ENCODE data around the gene PALM2AKAP2. TPM values are rescaled to one million over a fixed set of nuclear protein-coding genes. Genes with fewer than 3 reads are reported as not detected.

PALM2AKAP2 gene
- total RNA-seq (2011; cell fraction: chromatin; rRNA removed; ENCODE audit: low replicate concordance), result not detected in 2 replicates
- total RNA-seq (2011; cell fraction: nucleolus; rRNA removed), result not detected in 2 replicates
- not detected in 2 replicates for total RNA-seq (2011; cell fraction: nucleoplasm; rRNA removed)
- total RNA-seq (2014; rRNA removed) (not detected in 2 replicates), total RNA-seq (2014; rRNA removed; fragmentation: Illumina TruSeq; extraction: Trizol) (not detected in 2 replicates), total RNA-seq (2015; rRNA removed; fragmentation: Illumina TruSeq; extraction: Trizol) (not detected in 2 replicates), total RNA-seq (2021) (not detected in 2 replicates), polyA plus RNA-seq (2011; rRNA removed) (not detected in 2 replicates), polyA plus RNA-seq (2014; fragmentation: Illumina TruSeq; extraction: Trizol) (not detected in 2 replicates), polyA plus RNA-seq (2014; fragmentation: Nextera tagmentation; extraction: Ambion mirVana) (not detected), polyA plus RNA-seq (2014; rRNA removed) (not detected in 2 replicates), polyA minus RNA-seq (2011; rRNA and poly(A)+ RNA removed) (not detected in 2 replicates), Bru-seq, nascent RNA (percentile 3 among the genes with signal in this experiment), BruChase-seq, experiment 1, labeled RNA remaining after a 2-hour chase (percentile 2 among the genes with signal in this experiment), BruChase-seq, experiment 2, labeled RNA remaining after a 6-hour chase (percentile 1 among the genes with signal in this experiment)
- polyA plus RNA-seq (2011; cell fraction: cytosol; rRNA removed), result not detected in 2 replicates
- not detected in 2 replicates for polyA plus RNA-seq (2011; cell fraction: nucleus; rRNA removed)
- not detected in 2 replicates for polyA plus RNA-seq (2012)
- not detected in 2 replicates for polyA minus RNA-seq (2011; cell fraction: cytosol; rRNA and poly(A)+ RNA removed)
- polyA minus RNA-seq (2011; cell fraction: nucleus; rRNA and poly(A)+ RNA removed), result not detected in 2 replicates
- long read RNA-seq, experiment 1, result 0 reads
- long read RNA-seq, experiment 2, result 0 reads
- long read RNA-seq, experiment 3, result 0 reads

DNA sequence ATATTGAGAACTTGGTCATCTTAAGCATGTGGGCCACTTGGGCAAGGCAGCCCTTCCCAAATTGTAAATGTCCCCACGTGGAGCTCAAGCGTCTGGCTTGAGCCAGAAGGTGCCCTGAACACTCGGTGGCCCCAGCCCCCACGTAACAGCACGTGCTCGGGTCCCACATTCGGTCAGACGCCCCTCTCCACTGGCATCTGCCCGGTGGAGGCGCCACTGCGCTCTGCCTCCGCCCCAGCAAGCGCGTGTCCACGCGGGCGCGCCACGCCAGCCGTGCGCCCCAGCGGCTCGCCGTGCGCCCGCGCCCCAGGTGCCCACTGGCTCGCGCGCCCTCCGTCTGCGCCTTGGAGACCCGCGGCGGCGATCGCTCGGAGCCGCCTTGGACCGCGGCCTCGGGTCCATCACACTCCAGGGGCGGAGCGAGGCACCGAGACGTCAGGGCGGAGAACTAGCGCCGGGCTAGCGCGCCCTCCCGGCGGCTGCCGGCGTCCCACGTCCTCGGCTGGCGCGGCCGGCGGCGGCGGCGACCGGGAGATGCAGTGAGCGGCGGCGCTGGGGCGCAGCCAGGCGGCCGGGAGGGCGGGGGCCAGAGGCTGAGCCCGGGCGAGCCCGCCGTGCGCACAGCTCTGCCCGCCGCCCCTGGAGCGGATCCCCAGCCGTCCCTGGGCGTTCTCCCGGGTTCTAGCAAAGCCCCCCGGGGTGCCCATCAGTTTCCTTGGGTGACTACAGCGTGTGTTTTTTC is at the start of gene PALM2AKAP2:
Gene PALM2AKAP2 (plus strand): TSS at position 488 of the 742 bp plus-strand sequence. CDS start 291 bp downstream, outside the sequence.
- Histone ChIP-seq H3K9me3 (replicated peaks; ENCODE audit: control insufficient read depth, insufficient read depth, low read depth, low read length) (no peaks in the 10 kb centered on the region), H3K4me1 (replicated peaks in 1 of 2; ENCODE audit: control insufficient read depth in 2 of 2, insufficient read depth in 2 of 2, low read length in 2 of 2) (peaks cover 0 to 6% of the 10 kb centered on the region in 2 experiments; a peak in 2 of 5 replicates), H4K20me1 (replicated peaks; ENCODE audit: control insufficient read depth, insufficient read depth, low read length) (no peaks in the 10 kb centered on the region), H3K79me2 (ENCODE audit: control insufficient read depth, insufficient read depth, low read length) (no peaks in the 10 kb centered on the region), H3K36me3 (ENCODE audit: control insufficient read depth, insufficient read depth, low read length) (no peaks in the 10 kb centered on the region), H3K27me3 (ENCODE audit: control insufficient read depth in 2 of 2, insufficient read depth in 2 of 2, low read length in 2 of 2) (peaks cover 0 to 11% of the 10 kb centered on the region in 2 experiments; a peak in 3 of 5 replicates), H3K9ac (ENCODE audit: insufficient read depth in 1 of 2, low read depth in 2 of 2, low read length in 2 of 2) (no peak within 1 kb of the TSS), H3K4me2 (ENCODE audit: insufficient read depth, low read length) (no peak within 1 kb of the TSS), H3K27ac (ENCODE audit: extremely low read depth, low read depth, low read length) (no peak within 1 kb of the TSS), H2AFZ (ENCODE audit: low read depth, low read length) (no peak within 1 kb of the TSS), H3K9me1 (ENCODE audit: control insufficient read depth, insufficient read depth, low read length) (no peaks in the 10 kb centered on the region), H3K4me3 (no peak within 1 kb of the TSS)
- TF ChIP-seq SAP30 (IDR thresholded peaks at IDR 0.05; ENCODE audit: borderline replicate concordance, insufficient read depth, low read depth, low read length, poor library complexity, severe bottlenecking), result no peak
- TF ChIP-seq HDAC6 (IDR thresholded peaks at IDR 0.05; ENCODE audit: low read depth, low read length), result 0 out of 2 replicates have a peak, but pooled peaks have one; percentile 15
- intact Hi-C loops (cut with micrococcal nuclease) (no loop called here), in situ Hi-C loops (cut with MboI) (no loop called here)
- ChIA-PET POLR2A (no interaction called here), CTCF (ENCODE audit: low intra/inter-chr PET ratio) (no interaction called here)
- no peak for FAIRE-seq
- BruUV-seq (replicated peaks), result no TSS peak
- ATAC-seq, result peak; percentile 63
- DNase-seq (ENCODE audit: extremely low read depth in 1 of 4, low spot score in 3 of 4), result peak in 1 of 4 experiments; percentile 2
- WGBS (ENCODE audit: insufficient coverage, low coverage, missing lambda C conversion rate), result under 1% methylated on average over 46 of the region's 85 CpGs

All from K562 (cell line).